ENCODE data around the gene PRKCH. TPM values are rescaled to one million over a fixed set of nuclear protein-coding genes. Genes with fewer than 3 reads are reported as not detected.
A peak's percentile ranks its signal among the peaks of the same experiment; 100 is the strongest.

PRKCH gene
- total RNA-seq, 2 donors from 2014 or later, result 27.6 to 33.9 TPM

DNA sequence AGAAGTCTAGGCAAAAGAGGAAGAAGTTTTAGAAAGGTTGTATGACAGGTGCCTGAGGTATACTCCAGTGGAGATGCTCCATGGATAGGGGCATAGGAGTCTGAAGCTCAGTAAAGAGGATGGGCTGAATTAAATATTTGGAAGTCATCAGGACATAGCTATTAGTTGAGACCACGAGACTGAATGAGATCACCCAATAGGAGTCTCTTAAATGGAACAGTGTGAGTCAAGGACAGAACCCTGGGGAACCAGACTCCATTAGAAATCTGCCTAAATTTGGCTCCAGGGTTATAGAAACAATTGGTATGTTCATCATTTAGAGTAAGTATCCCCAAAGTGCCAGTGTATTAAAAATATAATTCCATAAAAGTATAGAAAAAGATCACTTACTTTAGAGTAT is 172.6 kb downstream of the PRKCH start:
- peaks cover 4% of the 10 kb centered on the region for H3K4me1 ChIP-seq (replicated peaks)
- H3K36me3 ChIP-seq, result no peaks in the 10 kb centered on the region
- no peak overlapping the region for H3K4me3 ChIP-seq
- WGBS, result 96% methylated on average over 1 of the region's 1 CpG
- no peaks in the 10 kb centered on the region for H3K9me3 ChIP-seq
- H3K27ac ChIP-seq, result no peak overlapping the region
- no peaks in the 10 kb centered on the region for H3K27me3 ChIP-seq (replicated peaks; ENCODE audit: insufficient read depth)
- intact Hi-C loops (cut with DNase I), result no loop called here
- TF ChIP-seq POLR2AphosphoS5 (IDR thresholded peaks at IDR 0.05) (no peak), POLR2A (IDR thresholded peaks at IDR 0.05) (no peak)
- TF ChIP-seq, protein P1, sequence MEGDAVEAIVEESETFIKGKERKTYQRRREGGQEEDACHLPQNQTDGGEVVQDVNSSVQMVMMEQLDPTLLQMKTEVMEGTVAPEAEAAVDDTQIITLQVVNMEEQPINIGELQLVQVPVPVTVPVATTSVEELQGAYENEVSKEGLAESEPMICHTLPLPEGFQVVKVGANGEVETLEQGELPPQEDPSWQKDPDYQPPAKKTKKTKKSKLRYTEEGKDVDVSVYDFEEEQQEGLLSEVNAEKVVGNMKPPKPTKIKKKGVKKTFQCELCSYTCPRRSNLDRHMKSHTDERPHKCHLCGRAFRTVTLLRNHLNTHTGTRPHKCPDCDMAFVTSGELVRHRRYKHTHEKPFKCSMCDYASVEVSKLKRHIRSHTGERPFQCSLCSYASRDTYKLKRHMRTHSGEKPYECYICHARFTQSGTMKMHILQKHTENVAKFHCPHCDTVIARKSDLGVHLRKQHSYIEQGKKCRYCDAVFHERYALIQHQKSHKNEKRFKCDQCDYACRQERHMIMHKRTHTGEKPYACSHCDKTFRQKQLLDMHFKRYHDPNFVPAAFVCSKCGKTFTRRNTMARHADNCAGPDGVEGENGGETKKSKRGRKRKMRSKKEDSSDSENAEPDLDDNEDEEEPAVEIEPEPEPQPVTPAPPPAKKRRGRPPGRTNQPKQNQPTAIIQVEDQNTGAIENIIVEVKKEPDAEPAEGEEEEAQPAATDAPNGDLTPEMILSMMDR (IDR thresholded peaks at IDR 0.05), result no peak
- no peak for DNase-seq (ENCODE audit: low spot score)

DNA sequence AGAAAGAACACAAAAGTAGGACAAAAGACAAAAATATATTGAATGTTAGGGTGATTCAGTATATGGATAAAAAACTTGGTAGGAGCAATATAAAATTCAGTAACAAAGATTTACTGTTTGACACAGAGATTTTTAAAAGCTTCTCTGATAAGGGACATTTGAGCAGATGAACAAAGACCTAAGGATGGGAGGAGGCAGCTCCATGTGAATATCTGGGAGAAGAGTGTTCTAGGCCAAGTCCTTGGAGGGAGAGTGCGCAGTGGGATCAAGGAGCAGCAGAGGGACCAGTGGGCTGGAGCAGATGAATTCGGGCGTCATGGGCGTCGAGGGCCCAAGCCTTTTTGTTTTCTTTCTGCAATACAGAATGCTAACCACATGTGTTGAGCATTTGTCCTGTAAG is 174.4 kb downstream of the PRKCH start:
- H3K4me1 ChIP-seq (replicated peaks), result peaks cover 5% of the 10 kb centered on the region
- H3K27ac ChIP-seq, result no peak overlapping the region
- no peak for DNase-seq (ENCODE audit: low spot score)
- no peak overlapping the region for H3K4me3 ChIP-seq
- no peaks in the 10 kb centered on the region for H3K9me3 ChIP-seq
- WGBS, result 93% methylated on average over 5 of the region's 5 CpGs
- TF ChIP-seq POLR2A (IDR thresholded peaks at IDR 0.05) (no peak), POLR2AphosphoS5 (IDR thresholded peaks at IDR 0.05) (no peak)
- TF ChIP-seq, protein P1 (IDR thresholded peaks at IDR 0.05), result no peak
- intact Hi-C loops (cut with DNase I), result no loop called here
- H3K36me3 ChIP-seq, result no peaks in the 10 kb centered on the region
- H3K27me3 ChIP-seq (replicated peaks; ENCODE audit: insufficient read depth), result no peaks in the 10 kb centered on the region

- no peaks in the 10 kb centered on the region for H3K36me3 ChIP-seq
- intact Hi-C loops (cut with DNase I), result no loop called here
- 33% methylated on average over 3 of the region's 3 CpGs for WGBS
- DNase-seq (ENCODE audit: low spot score), result no peak
- TF ChIP-seq, protein P1 (IDR thresholded peaks at IDR 0.05), result no peak
- no peak for TF ChIP-seq POLR2A (IDR thresholded peaks at IDR 0.05)
- TF ChIP-seq POLR2AphosphoS5 (IDR thresholded peaks at IDR 0.05), result no peak
- H3K27me3 ChIP-seq (replicated peaks; ENCODE audit: insufficient read depth), result no peaks in the 10 kb centered on the region
- H3K4me1 ChIP-seq (replicated peaks), result peaks cover 5% of the 10 kb centered on the region
- H3K4me3 ChIP-seq, result no peak overlapping the region
- peak overlapping the region; percentile 18 to 47 for H3K27ac ChIP-seq
- no peaks in the 10 kb centered on the region for H3K9me3 ChIP-seq
Measured at GRCh38 chr14:61498303-61498702, 176.9 kb downstream of the PRKCH start.

GRCh38 chr14:61498811-61499210 is 177.4 kb downstream of the PRKCH start:
- Histone ChIP-seq H3K27ac (peak overlapping the region; percentile 18 to 47), H3K36me3 (no peaks in the 10 kb centered on the region), H3K9me3 (no peaks in the 10 kb centered on the region), H3K4me3 (no peak overlapping the region), H3K4me1 (replicated peaks) (peaks cover 5% of the 10 kb centered on the region), H3K27me3 (replicated peaks; ENCODE audit: insufficient read depth) (no peaks in the 10 kb centered on the region)
- no peak for DNase-seq (ENCODE audit: low spot score)
- intact Hi-C loops (cut with DNase I), result no loop called here
- peak; percentile 82 for TF ChIP-seq POLR2AphosphoS5 (IDR thresholded peaks at IDR 0.05)
- TF ChIP-seq, protein P1 (IDR thresholded peaks at IDR 0.05), result no peak
- 20% methylated on average over 6 of the region's 6 CpGs for WGBS

GRCh38 chr14:61499991-61500390 is 178.6 kb downstream of the PRKCH start:
- no peaks in the 10 kb centered on the region for H3K36me3 ChIP-seq
- H3K27ac ChIP-seq, result no peak overlapping the region
- intact Hi-C loops (cut with DNase I), result no loop called here

More at GRCh38 chr14:61499991-61500390, 178.6 kb downstream of the PRKCH start:
- H3K9me3 ChIP-seq, result no peaks in the 10 kb centered on the region
- 95% methylated on average over 7 of the region's 7 CpGs for WGBS
- no peaks in the 10 kb centered on the region for H3K27me3 ChIP-seq (replicated peaks; ENCODE audit: insufficient read depth)
- TF ChIP-seq, protein P1 (IDR thresholded peaks at IDR 0.05), result no peak
- TF ChIP-seq POLR2AphosphoS5 (IDR thresholded peaks at IDR 0.05), result no peak
- no peak for TF ChIP-seq POLR2A (IDR thresholded peaks at IDR 0.05)
- peaks cover 5% of the 10 kb centered on the region for H3K4me1 ChIP-seq (replicated peaks)
- DNase-seq (ENCODE audit: low spot score), result no peak
- H3K4me3 ChIP-seq, result no peak overlapping the region
